GM12801 (cell line): ENCODE data around the gene TRUB2.

ENCODE experiments used
- TF ChIP-seq, protein P1 (sequence below): IDR thresholded peaks from one replicate; pipeline ENCODE4 v1.5.1; 2011; ENCODE audit warnings: control low read depth; ENCODE audit not compliant: insufficient read length; ENCODE audit errors: extremely low read depth

TRUB2 gene

DNA sequence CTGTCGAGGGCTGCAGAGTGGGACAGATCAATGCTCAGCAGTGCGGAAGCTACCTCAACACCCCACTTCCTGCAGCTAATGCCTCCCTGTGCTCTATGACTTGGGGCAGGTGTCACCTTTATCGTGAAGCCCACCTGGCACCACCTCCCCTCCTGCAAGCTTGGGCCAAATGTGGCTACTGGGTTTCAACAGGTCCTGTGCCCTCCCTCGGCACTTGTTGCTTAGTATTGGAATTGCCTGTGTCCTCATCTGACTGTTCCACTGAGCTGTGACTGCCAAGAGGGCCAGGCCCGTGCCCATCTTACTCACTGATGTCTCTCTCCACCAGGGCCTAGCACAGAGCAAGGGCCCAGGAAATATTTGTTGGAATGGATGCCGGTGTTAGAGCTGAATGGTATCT is 27.5 kb upstream of the TRUB2 start:
- TF ChIP-seq, protein P1, sequence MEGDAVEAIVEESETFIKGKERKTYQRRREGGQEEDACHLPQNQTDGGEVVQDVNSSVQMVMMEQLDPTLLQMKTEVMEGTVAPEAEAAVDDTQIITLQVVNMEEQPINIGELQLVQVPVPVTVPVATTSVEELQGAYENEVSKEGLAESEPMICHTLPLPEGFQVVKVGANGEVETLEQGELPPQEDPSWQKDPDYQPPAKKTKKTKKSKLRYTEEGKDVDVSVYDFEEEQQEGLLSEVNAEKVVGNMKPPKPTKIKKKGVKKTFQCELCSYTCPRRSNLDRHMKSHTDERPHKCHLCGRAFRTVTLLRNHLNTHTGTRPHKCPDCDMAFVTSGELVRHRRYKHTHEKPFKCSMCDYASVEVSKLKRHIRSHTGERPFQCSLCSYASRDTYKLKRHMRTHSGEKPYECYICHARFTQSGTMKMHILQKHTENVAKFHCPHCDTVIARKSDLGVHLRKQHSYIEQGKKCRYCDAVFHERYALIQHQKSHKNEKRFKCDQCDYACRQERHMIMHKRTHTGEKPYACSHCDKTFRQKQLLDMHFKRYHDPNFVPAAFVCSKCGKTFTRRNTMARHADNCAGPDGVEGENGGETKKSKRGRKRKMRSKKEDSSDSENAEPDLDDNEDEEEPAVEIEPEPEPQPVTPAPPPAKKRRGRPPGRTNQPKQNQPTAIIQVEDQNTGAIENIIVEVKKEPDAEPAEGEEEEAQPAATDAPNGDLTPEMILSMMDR, result no peak

GRCh38 chr9:128349125-128349524 is 26.9 kb upstream of the TRUB2 start:
- TF ChIP-seq, protein P1, result no peak

DNA sequence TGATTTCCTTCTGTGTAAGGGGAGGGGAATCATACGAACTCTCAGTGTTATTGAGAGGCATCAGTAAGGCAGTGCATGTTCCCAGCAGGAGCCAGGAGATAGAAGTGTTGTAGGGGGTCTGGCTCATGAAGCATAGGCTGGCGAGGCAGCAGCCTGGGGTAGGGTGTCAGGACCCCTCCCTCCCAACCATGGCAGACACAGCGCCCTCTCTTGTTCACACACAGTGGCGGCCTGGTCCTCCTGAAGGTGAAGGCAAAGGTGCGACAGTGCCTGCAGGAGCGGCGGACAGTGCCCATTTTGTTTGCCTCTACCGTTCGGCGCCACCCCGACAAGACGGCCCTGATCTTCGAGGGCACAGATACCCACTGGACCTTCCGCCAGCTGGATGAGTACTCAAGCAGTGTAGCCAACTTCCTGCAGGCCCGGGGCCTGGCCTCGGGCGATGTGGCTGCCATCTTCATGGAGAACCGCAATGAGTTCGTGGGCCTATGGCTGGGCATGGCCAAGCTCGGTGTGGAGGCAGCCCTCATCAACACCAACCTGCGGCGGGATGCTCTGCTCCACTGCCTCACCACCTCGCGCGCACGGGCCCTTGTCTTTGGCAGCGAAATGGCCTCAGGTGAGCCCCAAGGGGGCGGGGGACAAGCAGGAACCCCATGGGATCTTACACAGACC is 22.8 kb upstream of the TRUB2 start:
- TF ChIP-seq, protein P1, result no peak

DNA sequence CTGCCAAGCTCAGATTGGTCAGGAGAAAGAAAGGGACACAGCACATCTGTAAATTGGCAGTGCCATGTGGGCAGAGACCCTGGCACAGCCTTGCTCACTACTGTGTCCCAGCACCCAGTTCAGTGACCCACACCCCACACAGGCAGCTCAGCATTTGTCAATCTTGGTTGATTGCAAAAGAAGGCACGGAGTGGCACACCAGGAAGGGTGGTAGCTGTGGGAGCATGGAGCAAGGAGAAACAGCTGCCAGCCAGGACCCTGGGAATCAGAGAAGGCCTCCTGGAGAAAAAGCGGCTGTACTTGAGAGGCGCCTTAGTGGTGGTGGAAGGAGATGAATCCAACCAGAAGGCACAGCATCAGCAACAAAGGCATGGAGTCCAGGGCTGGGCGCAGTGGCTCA is 21.6 kb upstream of the TRUB2 start:
- TF ChIP-seq, protein P1, result no peak

GRCh38 chr9:128342971-128343680 is 20.9 kb upstream of the TRUB2 start:
- TF ChIP-seq, protein P1, result no peak

DNA sequence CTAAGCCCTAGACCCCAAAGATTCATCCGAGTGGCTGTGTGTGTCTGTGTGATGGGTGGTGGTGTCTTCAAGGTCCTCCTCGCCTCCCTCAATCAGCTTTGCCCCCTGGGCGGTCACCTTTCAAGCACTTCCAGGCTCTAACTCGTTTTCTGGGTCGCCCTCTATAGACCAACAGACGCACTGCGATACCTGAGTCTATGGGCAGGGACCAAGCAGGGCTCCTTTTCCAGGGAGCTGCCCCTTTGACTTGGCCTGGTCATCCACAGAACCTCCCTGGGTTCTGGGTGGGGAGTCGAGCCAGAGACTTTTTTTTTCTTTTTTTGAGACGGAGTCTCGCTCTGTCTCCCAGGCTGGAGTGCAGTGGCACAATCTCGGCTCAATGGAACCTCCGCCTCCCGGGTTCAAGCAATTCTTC is 19.2 kb upstream of the TRUB2 start:
- TF ChIP-seq, protein P1, result no peak

DNA sequence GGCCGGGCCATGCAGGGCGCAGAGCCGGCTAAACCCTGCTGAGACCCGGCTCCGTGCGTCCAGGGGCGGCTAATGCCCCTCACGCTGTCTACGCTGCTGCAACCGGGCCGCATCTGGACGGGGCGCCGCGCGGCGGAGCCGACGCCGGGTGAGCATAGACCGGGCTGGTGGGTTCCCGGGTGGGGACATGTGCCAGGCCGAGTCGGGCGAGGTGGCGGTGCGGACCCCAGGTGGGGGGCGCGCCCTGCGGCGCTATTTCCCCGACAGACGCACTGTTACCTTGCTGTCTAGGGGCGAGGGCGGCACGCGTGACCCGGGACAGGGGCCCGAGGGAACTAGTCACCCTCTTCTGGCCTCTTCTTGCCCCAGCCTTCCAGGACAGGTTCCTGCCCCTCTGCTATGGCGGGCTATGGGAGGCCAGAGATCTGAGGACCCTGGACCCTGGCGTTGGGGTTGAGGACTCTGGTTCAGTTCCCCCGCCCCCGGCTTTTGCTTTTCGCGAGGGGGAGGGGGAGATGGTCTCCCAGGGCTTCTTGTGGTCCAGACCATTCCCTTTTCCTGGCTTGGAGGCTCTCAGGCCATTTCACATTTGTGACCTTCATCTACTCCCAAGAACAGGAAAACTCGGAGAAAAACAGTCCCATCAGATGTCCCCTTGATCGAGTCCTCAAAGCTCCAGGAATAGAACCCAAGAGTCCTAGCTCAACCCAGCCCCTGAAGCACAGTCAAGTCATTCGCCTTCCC is 18.6 kb upstream of the TRUB2 start:
- TF ChIP-seq, protein P1, result no peak
